Activated naive CD4-positive, alpha-beta T cell treated with anti-CD3 and anti-CD28 coated beads, Interleukin-2, amount 50 U/mL, for 16 hours (primary cell): Measurements from ENCODE around the gene NPPB.
A peak's percentile ranks its signal among the peaks of the same experiment; 100 is the strongest.

Source experiments
- DNase-seq: peaks from one replicate; pipeline ENCODE4 v3.0.0-alpha.2; 2020

The NPPB gene

DNA sequence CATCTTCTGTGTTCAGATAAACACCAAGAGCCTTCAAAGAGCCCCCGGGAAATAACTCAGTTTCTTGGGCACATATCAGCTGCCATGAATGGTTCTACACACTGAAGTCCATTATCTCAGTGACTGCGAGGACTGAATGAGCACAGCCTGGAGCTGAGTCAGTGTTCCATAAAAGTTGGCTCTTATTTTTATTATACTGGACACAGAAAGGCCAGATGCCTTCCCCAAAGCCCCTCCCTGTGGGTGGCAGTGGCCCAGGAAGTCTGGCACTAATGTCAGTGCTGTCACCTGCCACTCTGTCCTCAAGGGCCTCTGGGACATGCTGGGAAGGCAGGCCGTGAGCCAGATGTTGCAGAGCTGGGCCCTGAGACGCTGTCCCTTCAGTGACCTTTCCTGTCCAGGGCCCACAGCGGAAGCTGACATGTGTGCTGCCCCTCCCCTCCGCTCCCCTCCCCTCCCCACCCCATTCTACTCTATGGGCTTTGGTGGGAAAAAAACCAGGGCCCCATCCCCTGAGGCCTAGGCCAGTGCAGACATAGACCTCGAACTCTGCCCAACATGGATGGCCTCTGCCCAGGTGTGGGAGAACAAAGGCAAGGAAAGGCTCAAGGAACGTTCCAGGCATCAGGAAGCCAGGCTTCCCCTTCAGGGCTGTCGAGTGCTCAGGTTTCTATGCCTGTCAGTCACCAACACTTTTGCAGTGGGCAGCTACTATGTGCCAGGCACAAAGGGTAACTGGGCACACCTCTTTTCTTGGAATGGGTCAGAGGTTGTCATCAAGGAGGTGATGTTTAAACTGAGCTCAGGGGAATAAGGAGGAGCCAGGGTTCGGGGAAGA lies 22.4 kb upstream of the NPPB start:
- DNase-seq, result no peak

GRCh38 chr1:11880181-11880575 lies 21.4 kb upstream of the NPPB start:
- DNase-seq, result no peak

GRCh38 chr1:11879311-11880180 lies 20.8 kb upstream of the NPPB start:
- DNase-seq, result no peak

DNA sequence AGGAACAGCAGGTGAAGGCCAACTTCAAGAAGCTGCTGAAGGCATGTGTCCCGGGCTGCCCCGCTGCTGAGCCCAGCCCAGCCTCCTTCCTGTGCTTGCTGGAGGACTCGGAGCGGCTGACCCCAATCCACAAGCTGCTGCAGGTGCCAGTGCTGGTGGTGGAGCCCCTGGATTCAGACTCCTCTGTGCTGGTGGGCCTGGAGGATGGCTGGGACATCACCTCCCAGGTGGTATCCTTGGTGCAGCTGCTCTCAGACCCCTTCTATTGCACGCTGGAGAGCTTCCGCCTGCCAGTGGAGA lies 20.1 kb upstream of the NPPB start:
- no peak for DNase-seq

DNA sequence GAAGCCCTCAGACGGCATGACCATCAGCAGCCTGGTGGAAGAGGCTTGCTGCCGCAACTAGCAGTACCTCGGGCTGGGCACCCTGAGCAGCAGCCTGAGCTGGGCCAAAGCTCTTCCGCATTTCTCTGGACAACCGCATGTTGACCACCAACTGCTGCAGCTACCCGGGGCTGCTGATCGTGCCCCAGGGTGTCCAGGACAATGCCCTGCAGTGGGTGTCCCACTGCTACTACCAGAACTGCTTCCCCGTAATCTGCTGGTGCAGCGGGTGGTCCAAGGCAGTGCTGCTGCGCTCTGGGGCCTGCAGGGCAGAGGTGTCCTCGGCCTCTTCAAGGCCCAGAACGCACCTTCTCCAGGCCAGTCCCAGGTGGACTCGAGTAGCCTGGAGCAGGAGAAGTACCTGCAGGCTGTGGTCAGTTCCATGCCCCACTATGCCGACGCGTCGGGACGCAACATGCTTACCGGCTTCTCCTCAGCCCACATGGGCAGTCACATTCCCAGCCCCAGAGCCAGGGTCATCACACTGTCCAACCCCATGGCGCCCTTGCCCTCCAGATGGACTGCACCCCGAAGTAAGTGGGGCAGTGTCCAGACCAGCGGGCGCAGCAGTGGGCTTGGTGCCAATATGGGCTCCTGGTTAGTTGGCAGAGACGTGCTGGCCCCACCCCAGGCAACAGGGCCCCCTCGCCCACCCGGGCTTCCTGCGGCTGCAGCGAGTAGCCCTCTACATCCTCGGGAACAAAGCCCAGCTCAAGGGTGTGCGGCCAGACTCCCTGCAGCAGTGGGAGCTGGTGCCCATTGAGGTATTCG lies 19.5 kb upstream of the NPPB start:
- DNase-seq, result no peak

DNA sequence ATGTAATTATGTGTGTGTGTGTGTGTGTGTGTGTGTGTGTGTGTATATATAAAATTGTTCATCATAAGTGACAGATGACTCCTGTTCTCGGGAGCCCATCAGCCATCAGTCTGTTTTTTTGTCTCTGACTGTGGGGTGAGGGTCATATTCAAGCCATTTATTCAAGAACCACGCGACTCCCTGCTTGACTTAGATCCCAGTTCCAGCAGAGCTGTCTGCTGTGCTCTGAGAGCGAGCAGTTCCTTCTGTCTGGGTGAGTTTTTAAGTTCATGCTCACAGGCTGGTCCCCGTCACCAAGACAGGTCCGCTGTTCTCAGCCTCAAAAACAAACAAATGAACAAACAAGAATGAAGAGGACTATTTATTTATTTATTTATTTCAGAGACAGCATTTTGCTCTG lies 18.3 kb upstream of the NPPB start:
- no peak for DNase-seq

DNA sequence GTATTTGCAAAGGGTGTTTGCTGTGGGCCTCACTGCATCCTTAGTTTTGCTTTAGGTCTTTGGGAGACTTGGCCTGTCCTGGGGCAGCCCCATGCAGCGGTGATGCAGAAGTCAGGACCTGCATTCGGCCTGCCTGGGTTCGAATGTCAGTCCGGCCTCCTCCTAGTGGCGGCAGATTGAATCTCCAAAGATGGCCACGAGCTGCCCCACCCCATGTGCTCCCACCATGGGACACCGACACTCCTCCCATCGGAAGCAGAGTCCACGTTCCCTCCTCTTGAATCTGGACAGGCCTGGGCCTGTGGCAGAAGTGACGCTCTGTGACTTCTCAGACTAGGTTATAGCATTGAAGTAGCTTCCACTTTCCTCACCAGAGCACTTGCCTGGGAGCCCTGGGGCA lies 16.3 kb upstream of the NPPB start:
- DNase-seq, result no peak

DNA sequence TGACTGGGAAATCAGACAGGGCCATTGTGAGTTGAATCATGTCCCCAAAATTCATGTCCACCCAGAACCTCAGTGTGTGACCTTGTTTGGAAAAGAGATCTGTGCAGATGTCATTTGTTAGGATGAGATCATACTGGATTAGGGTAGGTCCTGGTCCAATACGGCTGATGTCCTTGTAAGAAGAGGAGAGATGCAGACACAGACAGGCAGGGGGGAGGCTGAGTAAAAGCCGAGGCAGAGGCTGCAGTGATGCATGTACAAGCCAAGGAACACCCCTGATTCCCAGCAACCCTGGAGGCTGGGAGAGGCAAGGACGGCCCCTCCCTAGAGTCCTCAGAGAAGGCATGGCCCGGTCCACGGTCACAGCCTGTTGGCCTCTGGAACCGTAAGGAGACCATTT lies 15.9 kb upstream of the NPPB start:
- no peak for DNase-seq

DNA sequence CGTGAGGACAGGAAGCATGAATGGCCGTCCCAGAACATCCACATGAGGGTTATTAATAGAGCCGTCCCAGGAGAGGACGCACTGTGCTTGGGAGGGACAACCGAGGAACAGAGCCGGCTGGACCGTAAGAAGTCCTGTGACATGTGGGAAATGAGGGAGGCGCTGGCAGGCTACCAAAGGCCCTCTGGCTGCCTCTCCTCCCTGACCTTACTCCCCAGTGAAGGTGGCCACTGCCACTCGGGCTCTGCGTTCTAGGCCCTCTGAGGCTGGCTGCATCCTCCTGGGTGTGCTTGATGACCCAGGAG lies 15.5 kb upstream of the NPPB start:
- no peak for DNase-seq

DNA sequence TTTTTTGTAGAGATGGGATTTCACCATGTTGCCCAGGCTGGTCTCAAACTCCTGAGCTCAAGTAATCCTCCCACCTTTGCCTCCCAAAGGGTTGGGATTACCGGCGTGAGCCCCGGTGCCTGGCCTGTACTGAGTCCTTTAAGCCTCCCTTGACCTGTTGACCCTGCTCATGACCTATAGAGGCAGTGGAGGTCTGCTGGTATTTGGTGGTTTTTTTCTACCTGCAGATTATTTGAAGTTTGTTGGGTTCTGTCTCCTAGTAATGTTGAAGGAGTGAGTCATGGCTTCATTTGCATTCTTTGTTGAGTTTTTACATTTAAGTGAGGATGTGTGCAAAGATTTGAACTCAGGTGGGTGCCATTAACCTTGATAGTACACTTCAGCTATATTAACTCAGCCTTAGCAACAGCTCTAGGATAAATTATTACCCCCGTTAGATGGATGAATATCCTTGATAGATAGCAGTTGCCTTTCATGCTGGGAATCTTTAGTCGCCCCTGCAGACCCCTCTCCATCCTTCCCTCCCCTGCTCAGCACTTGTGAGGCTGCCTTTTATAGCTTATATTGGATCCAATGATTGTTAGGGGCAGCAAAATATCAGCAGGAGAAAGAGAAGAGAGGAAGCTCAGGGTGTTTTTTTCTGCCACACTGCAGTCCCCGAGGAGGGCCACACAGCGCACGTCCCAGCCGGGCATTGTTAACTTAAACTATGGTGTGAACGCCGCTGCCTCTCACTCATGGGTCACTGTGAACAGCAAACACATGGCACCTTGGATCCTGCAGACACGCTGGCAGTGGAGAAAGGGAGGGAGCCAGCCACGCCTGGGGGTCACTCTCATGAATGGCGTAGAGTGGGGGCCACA lies 14.9 kb upstream of the NPPB start:
- DNase-seq, result no peak

GRCh38 chr1:11872545-11872944 lies 13.8 kb upstream of the NPPB start:
- DNase-seq, result no peak

- DNase-seq, result no peak
Observed at GRCh38 chr1:11869650-11870207, 11.0 kb upstream of the NPPB start.

- no peak for DNase-seq
Observed at GRCh38 chr1:11869104-11869503, 10.4 kb upstream of the NPPB start.

GRCh38 chr1:11868331-11868980 lies 9.7 kb upstream of the NPPB start:
- no peak for DNase-seq

GRCh38 chr1:11862890-11863289 lies 4.1 kb upstream of the NPPB start:
- no peak for DNase-seq

GRCh38 chr1:11860587-11860986 lies 1.8 kb upstream of the NPPB start:
- DNase-seq, result no peak

DNA sequence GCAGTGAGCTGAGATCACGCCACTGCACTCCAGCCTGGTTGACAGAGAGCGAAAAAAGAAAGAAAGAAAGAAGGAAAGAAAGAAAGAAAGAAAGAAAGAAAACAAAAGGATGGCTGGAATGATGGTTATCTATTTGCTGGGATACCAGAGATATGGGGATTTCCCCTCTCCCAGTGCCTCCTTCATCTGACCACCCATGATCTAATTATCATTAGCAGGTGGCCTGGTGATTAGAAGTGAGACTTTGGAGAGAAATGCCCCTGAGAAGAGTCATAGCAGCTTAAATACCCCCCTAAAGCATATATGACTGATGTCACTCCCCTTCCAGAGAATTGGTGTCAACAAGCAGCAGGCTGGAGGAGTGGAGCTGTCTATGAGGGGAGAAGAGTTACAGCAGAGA lies 1.3 kb upstream of the NPPB start:
- no peak for DNase-seq

DNA sequence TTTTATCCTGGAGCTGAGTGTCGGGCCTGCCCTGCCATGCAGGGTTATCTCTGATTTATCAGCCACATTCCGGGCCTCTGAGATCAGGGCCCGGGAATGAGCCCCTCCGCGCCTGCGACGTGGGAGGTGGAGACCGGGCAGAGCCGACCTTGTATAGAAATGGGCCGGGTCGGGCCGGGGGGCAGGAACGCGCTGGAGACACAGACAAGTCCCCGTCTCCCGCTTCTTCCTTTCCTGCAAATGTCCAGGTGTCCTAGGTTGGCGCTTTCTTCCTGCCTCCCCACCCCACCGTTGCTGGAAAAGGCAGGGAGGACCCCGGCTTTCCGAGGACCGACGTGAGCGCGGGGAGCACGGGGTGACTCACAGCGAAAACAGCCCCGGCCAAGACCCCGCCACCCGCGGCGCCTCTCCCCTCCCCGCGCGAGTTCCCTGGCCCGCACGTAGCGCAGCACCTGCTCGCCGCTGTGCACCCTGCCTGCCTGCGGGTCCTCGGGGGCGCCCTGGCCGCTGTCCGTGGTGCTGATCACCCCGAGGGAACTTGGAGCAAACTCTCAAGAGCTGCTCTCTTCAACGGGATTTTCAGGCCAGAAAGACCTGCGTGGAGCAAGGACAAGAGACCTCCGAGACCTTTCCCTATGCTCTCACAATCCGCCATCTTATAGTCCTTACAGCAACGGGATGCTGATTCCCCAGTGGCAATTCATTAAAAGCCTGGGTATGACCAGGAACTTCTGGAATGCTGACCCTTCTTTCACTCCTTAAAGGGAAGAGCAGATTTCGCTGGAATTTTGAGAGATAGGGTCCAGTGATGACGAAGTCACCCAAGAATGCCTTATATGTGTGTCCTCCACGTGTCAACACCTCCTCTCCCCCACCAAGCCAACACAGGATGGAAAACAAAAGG lies 475 bp upstream of the NPPB start:
- peak; percentile 72 for DNase-seq

DNA sequence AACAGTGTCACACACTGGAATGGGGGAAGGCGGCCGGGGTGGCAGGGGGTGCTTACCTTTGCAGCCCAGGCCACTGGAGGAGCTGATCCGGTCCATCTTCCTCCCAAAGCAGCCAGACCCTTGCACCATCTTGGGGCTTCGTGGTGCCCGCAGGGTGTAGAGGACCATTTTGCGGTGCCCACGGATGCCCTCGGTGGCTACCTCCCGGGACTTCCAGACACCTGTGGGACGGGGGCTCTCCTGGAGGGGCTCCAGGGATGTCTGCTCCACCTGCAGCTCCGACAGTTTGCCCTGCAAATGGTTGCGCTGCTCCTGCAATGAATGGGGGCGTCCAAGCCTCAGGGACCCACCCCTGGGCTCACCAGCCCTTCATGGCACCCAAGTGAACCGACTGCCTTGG lies 587 bp downstream of the NPPB start:
- DNase-seq, result no peak

GRCh38 chr1:11857164-11857851 lies 1.4 kb downstream of the NPPB start:
- DNase-seq, result no peak
